Measurements from ENCODE around the gene IDI1.

- TF ChIP-seq CTCF (conservative IDR thresholded peaks at IDR 0.05; ENCODE audit: low read length) (no peak), EZH2phosphoT487 (IDR thresholded peaks at IDR 0.05; ENCODE audit: borderline replicate concordance) (no peak)
These were observed 573 bp upstream of the IDI1 start for GRCh38 chr10:1049425-1049958.

Data from Loucy (cell line).